Mesodermal cell (in vitro differentiated cells): ENCODE results near the gene ANKRD61.
"Not testable (repeated sequence)": the region's sequence is repeated elsewhere in the genome, so short reads cannot be mapped to it uniquely, and the experiment has no call there.

Experiments
- H3K27ac ChIP-seq: 2 replicates; pipeline ENCODE4 v1.7.0; 2013; ENCODE audit warnings: mild to moderate bottlenecking, low read depth, low read length, moderate library complexity; ENCODE audit not compliant: severe bottlenecking
- H3K36me3 ChIP-seq: 2 replicates; pipeline ENCODE4 v1.7.1; 2013; ENCODE audit warnings: mild to moderate bottlenecking, low read length, moderate library complexity; ENCODE audit not compliant: control insufficient read depth, insufficient read depth
- H3K4me1 ChIP-seq: one replicate; pipeline ENCODE4 v1.7.1; 2013; ENCODE audit warnings: mild to moderate bottlenecking, low read length; ENCODE audit not compliant: insufficient read depth, control insufficient read depth, poor library complexity, severe bottlenecking
- H3K4me3 ChIP-seq: 2 replicates; pipeline ENCODE4 v1.7.0; 2013; ENCODE audit warnings: low read length, control low read depth, mild to moderate bottlenecking; ENCODE audit not compliant: insufficient read depth, poor library complexity, severe bottlenecking; ENCODE audit errors: extremely low read depth
- H3K9me3 ChIP-seq: 2 replicates; pipeline ENCODE4 v1.7.1; 2013; ENCODE audit warnings: mild to moderate bottlenecking, low read length, moderate library complexity; ENCODE audit not compliant: control insufficient read depth
- WGBS, 2 experiments: methylation state at CpG; one replicate each; pipeline ENCODE4 v1.1.5; 2013; ENCODE audit warnings: missing lambda C conversion rate in 2 of 2; ENCODE audit not compliant: insufficient coverage in 2 of 2; 5-methylcytosine and 5-hydroxymethylcytosine counted together

Gene ANKRD61

DNA sequence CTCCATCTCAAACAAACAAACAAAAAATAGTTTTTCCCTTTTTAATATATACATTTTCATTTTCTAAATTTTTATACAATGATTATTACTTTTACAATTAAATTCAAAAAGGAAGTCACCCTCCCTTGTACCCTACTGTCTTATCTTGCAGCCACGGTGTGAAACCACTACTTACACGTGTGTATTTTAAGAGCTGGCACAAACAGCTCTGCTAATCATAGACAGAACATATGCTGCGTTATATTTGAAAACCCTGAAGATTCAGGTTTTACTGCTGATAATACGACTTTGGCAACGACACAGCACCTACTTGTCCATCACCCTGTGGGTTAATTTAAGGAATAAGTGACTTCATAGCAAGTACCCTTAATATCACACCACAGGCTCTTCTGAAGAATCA lies 991 bp downstream of the ANKRD61 start:
- 93 to 100% methylated on average over 2 to 3 of the region's 5 CpGs for WGBS, 2 experiments
- no peak overlapping the region for H3K27ac ChIP-seq
- H3K4me1 ChIP-seq: no peaks in the 10 kb centered on the region
- no peak overlapping the region for H3K4me3 ChIP-seq
- H3K9me3 ChIP-seq: no peaks in the 10 kb centered on the region
- H3K36me3 ChIP-seq: peaks cover 85% of the 10 kb centered on the region

GRCh38 chr7:6032641-6033040 lies 1.5 kb downstream of the ANKRD61 start:
- Histone ChIP-seq H3K4me3 (no peak overlapping the region), H3K4me1 (no peaks in the 10 kb centered on the region), H3K9me3 (no peaks in the 10 kb centered on the region), H3K27ac (no peak overlapping the region), H3K36me3 (peaks cover 85% of the 10 kb centered on the region)
- WGBS, 2 experiments: 93 to 96% methylated on average over 7 of the region's 7 CpGs

GRCh38 chr7:6035165-6035564 lies 4.0 kb downstream of the ANKRD61 start:
- 98 to 100% methylated on average over 3 to 6 of the region's 10 CpGs for WGBS, 2 experiments
- H3K36me3 ChIP-seq: peaks cover 87% of the 10 kb centered on the region
- H3K4me1 ChIP-seq: no peaks in the 10 kb centered on the region
- no peaks in the 10 kb centered on the region for H3K9me3 ChIP-seq
- H3K4me3 ChIP-seq: no peak overlapping the region
- H3K27ac ChIP-seq: no peak overlapping the region

GRCh38 chr7:6035686-6036085 lies 4.5 kb downstream of the ANKRD61 start:
- WGBS, 2 experiments: 94 to 99% methylated on average over 10 to 13 of the region's 13 CpGs
- Histone ChIP-seq H3K36me3 (peaks cover 89% of the 10 kb centered on the region), H3K4me3 (no peak overlapping the region), H3K4me1 (no peaks in the 10 kb centered on the region), H3K27ac (no peak overlapping the region), H3K9me3 (no peaks in the 10 kb centered on the region)

- Histone ChIP-seq H3K4me1 (no peaks in the 10 kb centered on the region), H3K9me3 (no peaks in the 10 kb centered on the region), H3K36me3 (peaks cover 77% of the 10 kb centered on the region), H3K4me3 (no peak overlapping the region), H3K27ac (no peak overlapping the region)
- no CpG with 5 or more reads among the region's 4 CpGs for WGBS, 2 experiments
These were observed 18.6 kb downstream of the ANKRD61 start for GRCh38 chr7:6049780-6050179.

GRCh38 chr7:6051185-6051584 lies 20.0 kb downstream of the ANKRD61 start:
- H3K36me3 ChIP-seq: peaks cover 72% of the 10 kb centered on the region
- H3K4me3 ChIP-seq, H3K4me1 ChIP-seq, H3K27ac ChIP-seq, H3K9me3 ChIP-seq: not testable (repeated sequence)
- 92 to 98% methylated on average over 6 to 8 of the region's 9 CpGs for WGBS, 2 experiments

DNA sequence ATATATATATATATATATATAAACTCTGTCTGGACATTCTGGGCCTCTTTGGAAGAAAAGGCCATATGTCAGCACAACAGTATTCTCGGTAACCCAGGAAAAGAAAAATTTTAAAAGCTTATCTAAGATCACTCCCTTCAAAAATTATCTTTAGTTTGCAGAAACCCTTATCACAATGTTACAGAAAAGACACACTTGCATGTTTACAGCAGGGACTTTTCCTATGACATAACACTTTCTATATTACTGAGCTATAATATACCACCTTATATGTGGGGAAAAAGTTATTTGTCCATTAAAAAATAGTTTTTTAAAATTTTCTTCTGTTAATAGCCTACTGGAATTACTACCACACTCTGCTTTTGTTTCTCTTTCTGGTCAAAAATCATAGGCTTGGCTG lies 25.4 kb downstream of the ANKRD61 start:
- H3K27ac ChIP-seq: no peak overlapping the region
- 100% methylated on average over 1 of the region's 1 CpG for WGBS, 2 experiments
- no peaks in the 10 kb centered on the region for H3K9me3 ChIP-seq
- no peak overlapping the region for H3K4me3 ChIP-seq
- peaks cover 31% of the 10 kb centered on the region for H3K36me3 ChIP-seq
- peaks cover 7% of the 10 kb centered on the region for H3K4me1 ChIP-seq

DNA sequence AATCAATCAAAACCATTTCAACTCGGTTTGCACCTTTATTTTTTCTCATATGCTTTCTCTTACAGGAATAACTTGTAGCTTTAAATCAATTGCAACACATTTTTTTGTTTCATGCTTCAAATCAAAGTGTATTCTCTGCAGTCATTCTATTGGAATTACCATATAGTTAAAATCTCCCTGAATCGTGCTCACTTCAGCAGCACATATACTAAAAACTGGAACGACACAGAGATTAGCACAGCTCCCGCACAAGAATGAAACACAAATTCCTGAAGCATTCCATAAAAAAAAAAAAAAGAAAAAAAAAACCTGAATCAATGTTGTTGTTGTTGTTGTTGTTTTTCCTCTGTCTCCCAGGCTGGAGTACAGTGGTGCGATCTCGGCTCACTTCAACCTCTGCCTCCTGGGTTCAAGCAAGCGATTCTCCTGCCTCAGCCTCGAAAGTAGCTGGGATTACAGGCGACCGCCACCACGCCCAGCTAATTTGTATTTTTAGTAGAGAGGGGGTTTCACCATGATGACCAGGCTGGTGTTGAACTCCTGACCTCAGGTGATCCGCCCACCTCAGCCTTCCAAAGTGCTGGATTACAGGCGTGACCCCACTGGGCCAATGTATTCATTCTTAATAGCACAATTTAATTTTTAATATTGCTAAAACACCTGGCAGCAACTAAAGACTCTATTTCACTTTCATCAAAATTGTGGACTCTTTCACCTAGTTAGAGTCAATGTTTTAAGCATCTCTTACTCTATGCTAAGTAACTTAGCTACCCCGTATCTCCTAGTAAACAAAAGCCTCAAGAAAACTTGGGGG lies 26.3 kb downstream of the ANKRD61 start:
- Histone ChIP-seq H3K9me3 (no peaks in the 10 kb centered on the region), H3K4me1 (peaks cover 7% of the 10 kb centered on the region), H3K4me3 (peak overlapping the region; percentile 88), H3K27ac (peak overlapping the region; percentile 29), H3K36me3 (peaks cover 26% of the 10 kb centered on the region)
- 73 to 90% methylated on average over 9 to 11 of the region's 14 CpGs for WGBS, 2 experiments

DNA sequence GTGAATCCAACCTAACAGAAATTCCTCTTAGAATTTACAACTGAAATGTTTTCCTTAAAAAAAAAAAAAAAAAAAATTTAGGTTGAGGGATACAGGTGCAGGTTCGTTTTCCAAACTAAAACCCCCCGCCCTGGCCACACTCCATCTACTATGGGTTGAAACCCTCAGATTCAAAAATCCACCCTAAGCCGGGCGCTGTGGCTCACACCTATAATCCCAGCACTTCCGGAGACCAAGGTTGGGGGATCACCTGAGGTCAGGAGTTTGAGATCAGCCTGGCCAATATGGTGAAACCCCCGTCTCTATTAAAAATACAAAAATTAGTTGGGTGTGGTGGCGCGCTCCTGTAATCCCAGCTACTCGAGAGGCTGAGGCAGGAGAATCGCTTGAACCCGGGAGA lies 28.8 kb downstream of the ANKRD61 start:
- H3K4me1 ChIP-seq, H3K9me3 ChIP-seq, H3K36me3 ChIP-seq, H3K27ac ChIP-seq, H3K4me3 ChIP-seq: not testable (repeated sequence)
- WGBS, 2 experiments: 86 to 95% methylated on average over 3 to 8 of the region's 11 CpGs

GRCh38 chr7:6071406-6071805 lies 40.2 kb downstream of the ANKRD61 start:
- no peaks in the 10 kb centered on the region for H3K4me1 ChIP-seq
- no peak overlapping the region for H3K4me3 ChIP-seq
- H3K9me3 ChIP-seq: no peaks in the 10 kb centered on the region
- no peaks in the 10 kb centered on the region for H3K36me3 ChIP-seq
- 85 to 96% methylated on average over 2 to 3 of the region's 3 CpGs for WGBS, 2 experiments
- no peak overlapping the region for H3K27ac ChIP-seq

DNA sequence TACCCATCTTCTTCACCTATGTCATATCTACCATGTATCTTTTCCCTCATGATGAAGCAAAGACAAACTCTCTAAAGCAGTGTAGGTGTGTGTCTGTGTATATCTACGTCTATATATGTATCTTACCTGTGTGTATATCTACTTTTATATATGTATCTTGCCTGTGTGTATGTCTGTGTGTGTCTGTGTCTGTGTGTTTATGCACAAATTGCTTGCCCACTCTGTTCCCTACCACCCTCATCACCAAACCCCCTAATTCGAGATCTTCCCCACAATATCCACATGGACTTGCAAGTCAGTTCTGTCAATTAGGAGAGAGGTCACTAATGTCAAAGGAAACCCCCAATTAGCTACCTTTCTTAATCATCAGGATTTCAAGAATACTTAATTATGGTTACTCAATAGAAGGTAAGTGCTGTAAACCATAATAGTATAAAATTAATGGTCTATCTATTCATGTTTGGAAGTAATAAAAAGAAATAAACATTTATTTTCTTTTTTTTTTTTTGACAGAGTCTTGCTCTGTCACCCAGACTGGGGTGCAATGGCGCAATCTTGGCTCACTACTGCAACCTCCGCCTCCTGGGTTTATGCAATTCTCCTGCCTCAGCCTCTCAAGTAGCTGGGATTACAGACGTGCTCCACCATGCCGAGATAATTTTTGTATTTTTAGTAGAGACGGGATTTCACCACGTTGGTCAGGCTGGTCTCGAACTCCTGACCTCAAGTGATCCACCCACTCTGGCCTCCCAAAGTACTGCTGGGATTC lies 43.6 kb downstream of the ANKRD61 start:
- 87 to 91% methylated on average over 7 of the region's 9 CpGs for WGBS, 2 experiments
- no peaks in the 10 kb centered on the region for H3K36me3 ChIP-seq
- no peaks in the 10 kb centered on the region for H3K9me3 ChIP-seq
- no peak overlapping the region for H3K27ac ChIP-seq
- H3K4me1 ChIP-seq: peaks cover 6% of the 10 kb centered on the region
- H3K4me3 ChIP-seq: no peak overlapping the region
